Effector memory CD8-positive, alpha-beta T cell (primary cell): ENCODE data around the gene DDN.

Source experiments
- ATAC-seq: fragments of 150-1000 bp; cut with Tn5 transposase; replicated peaks from 2 replicates; pipeline ENCODE4 v1.10.0; 2021; ENCODE audit warnings: mild to moderate bottlenecking, moderate library complexity
- DNase-seq, 3 experiments: peaks; one replicate each; pipeline ENCODE4 v3.0.0; 2021
- H3K27ac Mint-ChIP-seq, 2 donors: one replicate each; pipeline ENCODE4 v1.8.0; 2022; ENCODE audit warnings: mild to moderate bottlenecking in 2 of 2, mixed read lengths in 2 of 2, moderate library complexity in 2 of 2
- H3K27me3 Mint-ChIP-seq, 2 donors: one replicate each; pipeline ENCODE4 v1.8.0; 2022; ENCODE audit warnings: mixed read lengths in 2 of 2
- H3K36me3 Mint-ChIP-seq: one replicate; pipeline ENCODE4 v1.8.0; 2022; ENCODE audit warnings: mild to moderate bottlenecking, moderate library complexity, mixed read lengths; ENCODE audit not compliant: insufficient read depth
- H3K4me1 Mint-ChIP-seq, 2 donors: one replicate each; pipeline ENCODE4 v1.8.0; 2022; ENCODE audit warnings: low read depth in 2 of 2, mixed read lengths in 2 of 2
- H3K4me3 Mint-ChIP-seq, 2 donors: one replicate each; pipeline ENCODE4 v1.8.0; 2022; ENCODE audit warnings: mild to moderate bottlenecking in 2 of 2, mixed read lengths in 2 of 2, moderate library complexity in 2 of 2
- H3K9me3 Mint-ChIP-seq, 2 donors: one replicate each; pipeline ENCODE4 v1.8.0; 2022; ENCODE audit warnings: mixed read lengths in 2 of 2

Gene DDN

GRCh38 chr12:48969833-48970701, 29.1 kb downstream of the DDN start:
- H3K9me3 Mint-ChIP-seq = no peaks in the 10 kb centered on the region
- H3K27me3 Mint-ChIP-seq = peaks cover 32 to 41% of the 10 kb centered on the region in 2 donors
- H3K36me3 Mint-ChIP-seq = peaks cover 12% of the 10 kb centered on the region
- peak overlapping the region; percentile 74 to 89 for H3K4me3 Mint-ChIP-seq
- peaks cover 18 to 25% of the 10 kb centered on the region in 2 donors for H3K4me1 Mint-ChIP-seq
- no peak overlapping the region for H3K27ac Mint-ChIP-seq
- ATAC-seq = peak; percentile 71
- DNase-seq = peak in 2 of 3 experiments; percentile 20 to 27

GRCh38 chr12:48969160-48969771, 29.9 kb downstream of the DDN start:
- peak overlapping the region; percentile 27 to 74 for H3K4me3 Mint-ChIP-seq
- no peak overlapping the region for H3K27ac Mint-ChIP-seq
- H3K4me1 Mint-ChIP-seq = peaks cover 18 to 25% of the 10 kb centered on the region in 2 donors
- H3K9me3 Mint-ChIP-seq = no peaks in the 10 kb centered on the region
- H3K27me3 Mint-ChIP-seq = peaks cover 32 to 40% of the 10 kb centered on the region in 2 donors
- peaks cover 12% of the 10 kb centered on the region for H3K36me3 Mint-ChIP-seq
- ATAC-seq (no peak), DNase-seq (no peak)

GRCh38 chr12:48968467-48968866, 30.7 kb downstream of the DDN start:
- H3K27me3 Mint-ChIP-seq = peaks cover 29 to 32% of the 10 kb centered on the region in 2 donors
- no peak overlapping the region for H3K27ac Mint-ChIP-seq
- no peak for ATAC-seq
- no peak overlapping the region for H3K4me3 Mint-ChIP-seq
- H3K36me3 Mint-ChIP-seq = peaks cover 8% of the 10 kb centered on the region
- peaks cover 18 to 25% of the 10 kb centered on the region in 2 donors for H3K4me1 Mint-ChIP-seq
- no peak for DNase-seq
- H3K9me3 Mint-ChIP-seq = no peaks in the 10 kb centered on the region

GRCh38 chr12:48967991-48968390, 31.2 kb downstream of the DDN start:
- no peak overlapping the region for H3K4me3 Mint-ChIP-seq
- H3K4me1 Mint-ChIP-seq = peaks cover 18 to 25% of the 10 kb centered on the region in 2 donors
- DNase-seq (no peak), ATAC-seq (no peak)
- H3K9me3 Mint-ChIP-seq = no peaks in the 10 kb centered on the region
- peaks cover 8% of the 10 kb centered on the region for H3K36me3 Mint-ChIP-seq
- H3K27me3 Mint-ChIP-seq = peaks cover 26 to 27% of the 10 kb centered on the region in 2 donors
- no peak overlapping the region for H3K27ac Mint-ChIP-seq

GRCh38 chr12:48966177-48966895, 32.8 kb downstream of the DDN start:
- peaks cover 2% of the 10 kb centered on the region for H3K36me3 Mint-ChIP-seq
- DNase-seq (no peak), ATAC-seq (no peak)
- H3K27ac Mint-ChIP-seq = no peak overlapping the region
- H3K9me3 Mint-ChIP-seq = no peaks in the 10 kb centered on the region
- H3K27me3 Mint-ChIP-seq = peaks cover 10 to 11% of the 10 kb centered on the region in 2 donors
- no peak overlapping the region for H3K4me3 Mint-ChIP-seq
- peaks cover 9 to 14% of the 10 kb centered on the region in 2 donors for H3K4me1 Mint-ChIP-seq

GRCh38 chr12:48965298-48965838, 33.8 kb downstream of the DDN start:
- ATAC-seq = no peak
- Mint-ChIP-seq H3K4me3 (no peak overlapping the region), H3K36me3 (no peaks in the 10 kb centered on the region), H3K9me3 (no peaks in the 10 kb centered on the region), H3K27ac (peak overlapping the region in 1 of 2 donors; percentile 42), H3K4me1 (peaks cover 0 to 5% of the 10 kb centered on the region in 2 donors), H3K27me3 (peaks cover 7 to 11% of the 10 kb centered on the region in 2 donors)
- DNase-seq = no peak

- peaks cover 11 to 13% of the 10 kb centered on the region in 2 donors for H3K4me1 Mint-ChIP-seq
Observed at GRCh38 chr12:48961801-48962200, 37.4 kb downstream of the DDN start.

GRCh38 chr12:48961331-48961730, 37.8 kb downstream of the DDN start:
- Mint-ChIP-seq H3K27me3 (peaks cover 6 to 17% of the 10 kb centered on the region in 2 donors), H3K9me3 (no peaks in the 10 kb centered on the region), H3K36me3 (peaks cover 11% of the 10 kb centered on the region), H3K27ac (no peak overlapping the region), H3K4me3 (no peak overlapping the region), H3K4me1 (peaks cover 16 to 17% of the 10 kb centered on the region in 2 donors)
- no peak for ATAC-seq
- no peak for DNase-seq

More at GRCh38 chr12:48961801-48962200, 37.4 kb downstream of the DDN start:
- ATAC-seq (no peak), DNase-seq (no peak)
- Mint-ChIP-seq H3K4me3 (no peak overlapping the region), H3K27ac (no peak overlapping the region), H3K27me3 (peaks cover 6 to 17% of the 10 kb centered on the region in 2 donors), H3K36me3 (peaks cover 11% of the 10 kb centered on the region), H3K9me3 (no peaks in the 10 kb centered on the region)

GRCh38 chr12:48960834-48961233, 38.3 kb downstream of the DDN start:
- no peak for ATAC-seq
- no peak overlapping the region for H3K27ac Mint-ChIP-seq
- no peaks in the 10 kb centered on the region for H3K9me3 Mint-ChIP-seq
- no peak overlapping the region for H3K4me3 Mint-ChIP-seq
- peaks cover 11% of the 10 kb centered on the region for H3K36me3 Mint-ChIP-seq
- H3K27me3 Mint-ChIP-seq = peaks cover 6 to 17% of the 10 kb centered on the region in 2 donors
- no peak for DNase-seq
- peaks cover 21 to 22% of the 10 kb centered on the region in 2 donors for H3K4me1 Mint-ChIP-seq

- no peaks in the 10 kb centered on the region for H3K9me3 Mint-ChIP-seq
- peaks cover 39 to 43% of the 10 kb centered on the region in 2 donors for H3K4me1 Mint-ChIP-seq
- H3K27me3 Mint-ChIP-seq = peaks cover 6 to 17% of the 10 kb centered on the region in 2 donors
- H3K36me3 Mint-ChIP-seq = peaks cover 11% of the 10 kb centered on the region
- H3K4me3 Mint-ChIP-seq = peak overlapping the region; percentile 97 to 99
- H3K27ac Mint-ChIP-seq = peak overlapping the region; percentile 95 to 96
- DNase-seq = no peak
- no peak for ATAC-seq
Observed at GRCh38 chr12:48958049-48958388, 41.2 kb downstream of the DDN start.

GRCh38 chr12:48957141-48958048, 41.8 kb downstream of the DDN start, which contains the start of gene ARF3:
ARF3 (minus strand) TSS chr12:48957487; CDS start chr12:48941095, 16,392 bp downstream.
- peak; percentile 86 to 88 (median 88) for DNase-seq
- peaks cover 6 to 17% of the 10 kb centered on the region in 2 donors for H3K27me3 Mint-ChIP-seq
- peak; percentile 92 for ATAC-seq
- H3K36me3 Mint-ChIP-seq = peaks cover 11% of the 10 kb centered on the region
- H3K27ac Mint-ChIP-seq = peak within 1 kb of the TSS; percentile 95 to 96
- H3K9me3 Mint-ChIP-seq = no peaks in the 10 kb centered on the region
- peaks cover 40 to 49% of the 10 kb centered on the region in 2 donors for H3K4me1 Mint-ChIP-seq
- peak within 1 kb of the TSS; percentile 97 to 99 for H3K4me3 Mint-ChIP-seq
